LNCaP clone FGC (cell line): Measurements from ENCODE around the gene CSRNP3.
A peak's percentile ranks its signal among the peaks of the same experiment; 100 is the strongest.

Source experiments
- DNase-seq: peaks from one replicate; pipeline ENCODE4 v3.0.0-alpha.2; 2011; ENCODE audit warnings: low read depth
- H3K4me3 ChIP-seq: 2 replicates; pipeline ENCODE4 v1.5.1; 2011; ENCODE audit warnings: mild to moderate bottlenecking, low read depth, low read length, control low read depth
- TF ChIP-seq, protein P1 (sequence below): IDR thresholded peaks from 2 replicates; pipeline ENCODE4 v1.5.1; 2012; ENCODE audit warnings: mild to moderate bottlenecking; ENCODE audit not compliant: control insufficient read depth, insufficient read depth; ENCODE audit errors: extremely low read depth

CSRNP3 gene

DNA sequence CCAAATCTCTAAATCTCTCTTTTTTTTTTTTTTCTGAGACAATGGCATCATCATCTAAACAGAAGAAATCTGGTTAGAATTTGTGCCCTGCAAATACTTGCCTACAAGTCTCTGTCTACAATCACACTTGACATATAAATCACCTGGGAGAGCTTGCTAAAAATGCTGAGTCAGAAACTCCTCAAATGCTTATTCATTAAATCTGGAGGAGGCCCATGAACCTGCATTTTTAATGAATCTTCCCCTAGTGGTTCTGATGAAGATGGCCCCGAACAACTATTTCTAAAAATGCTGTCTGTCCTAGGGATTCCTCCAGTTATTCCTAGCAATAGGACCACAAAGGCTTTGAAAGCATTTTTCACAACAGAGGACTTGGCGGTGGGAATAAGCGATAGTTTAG, 1.6 kb upstream of the CSRNP3 start:
- DNase-seq = no peak
- no peak overlapping the region for H3K4me3 ChIP-seq
- TF ChIP-seq, protein P1, sequence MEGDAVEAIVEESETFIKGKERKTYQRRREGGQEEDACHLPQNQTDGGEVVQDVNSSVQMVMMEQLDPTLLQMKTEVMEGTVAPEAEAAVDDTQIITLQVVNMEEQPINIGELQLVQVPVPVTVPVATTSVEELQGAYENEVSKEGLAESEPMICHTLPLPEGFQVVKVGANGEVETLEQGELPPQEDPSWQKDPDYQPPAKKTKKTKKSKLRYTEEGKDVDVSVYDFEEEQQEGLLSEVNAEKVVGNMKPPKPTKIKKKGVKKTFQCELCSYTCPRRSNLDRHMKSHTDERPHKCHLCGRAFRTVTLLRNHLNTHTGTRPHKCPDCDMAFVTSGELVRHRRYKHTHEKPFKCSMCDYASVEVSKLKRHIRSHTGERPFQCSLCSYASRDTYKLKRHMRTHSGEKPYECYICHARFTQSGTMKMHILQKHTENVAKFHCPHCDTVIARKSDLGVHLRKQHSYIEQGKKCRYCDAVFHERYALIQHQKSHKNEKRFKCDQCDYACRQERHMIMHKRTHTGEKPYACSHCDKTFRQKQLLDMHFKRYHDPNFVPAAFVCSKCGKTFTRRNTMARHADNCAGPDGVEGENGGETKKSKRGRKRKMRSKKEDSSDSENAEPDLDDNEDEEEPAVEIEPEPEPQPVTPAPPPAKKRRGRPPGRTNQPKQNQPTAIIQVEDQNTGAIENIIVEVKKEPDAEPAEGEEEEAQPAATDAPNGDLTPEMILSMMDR = no peak

DNA sequence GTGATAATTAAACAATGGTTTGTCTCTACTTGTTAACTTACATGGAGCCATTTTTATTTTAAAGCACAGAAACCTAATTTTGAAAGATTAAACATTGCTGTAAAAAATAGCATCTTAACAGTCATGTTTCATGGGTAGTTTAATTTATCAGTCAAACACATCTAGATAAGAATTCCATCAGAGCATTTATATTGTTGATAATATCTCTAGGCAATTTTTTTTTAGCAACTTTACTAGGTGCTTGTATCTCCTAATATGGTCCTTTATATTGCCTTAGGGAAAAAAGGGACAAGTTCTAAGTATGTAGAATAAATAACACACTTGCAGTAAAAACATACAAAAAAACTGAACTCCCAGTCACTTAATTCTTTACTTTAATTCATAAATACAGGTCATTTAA, 863 bp downstream of the CSRNP3 start:
- peak overlapping the region; percentile 43; the same call in 1 of the 2 replicates for H3K4me3 ChIP-seq

DNA sequence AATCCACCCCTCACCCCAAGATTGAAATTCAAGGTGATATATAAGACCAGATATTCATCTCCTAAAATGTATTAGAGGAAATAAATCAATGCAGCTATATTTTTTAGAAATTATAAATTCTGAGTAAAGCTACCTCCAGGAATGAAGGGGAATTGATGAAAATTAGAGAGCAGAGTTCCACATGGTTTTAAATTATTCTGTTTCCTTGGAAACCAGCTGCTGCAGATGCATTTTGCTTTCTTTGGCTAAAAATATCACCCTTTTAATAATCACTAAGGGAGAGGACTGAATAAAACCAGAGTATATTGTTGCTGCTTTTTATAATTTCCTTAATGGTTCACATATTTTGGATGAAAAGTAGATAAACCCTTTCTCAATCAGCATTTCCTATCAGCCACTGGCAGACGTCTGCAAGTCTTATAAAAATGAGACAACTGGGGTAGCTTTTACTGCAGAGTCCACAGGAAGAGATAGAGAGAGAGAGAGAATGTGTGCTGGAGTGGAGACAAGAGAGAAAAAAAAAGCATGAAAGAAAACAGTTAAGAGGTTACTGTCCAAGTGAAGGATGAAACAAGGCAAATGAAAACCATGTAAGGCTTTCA, 2.0 kb downstream of the CSRNP3 start:
- TF ChIP-seq, protein P1 = no peak
- DNase-seq = no peak

More for the DNA sequence above, 863 bp downstream of the CSRNP3 start:
- TF ChIP-seq, protein P1 = no peak
- peak; percentile 62 for DNase-seq

DNA sequence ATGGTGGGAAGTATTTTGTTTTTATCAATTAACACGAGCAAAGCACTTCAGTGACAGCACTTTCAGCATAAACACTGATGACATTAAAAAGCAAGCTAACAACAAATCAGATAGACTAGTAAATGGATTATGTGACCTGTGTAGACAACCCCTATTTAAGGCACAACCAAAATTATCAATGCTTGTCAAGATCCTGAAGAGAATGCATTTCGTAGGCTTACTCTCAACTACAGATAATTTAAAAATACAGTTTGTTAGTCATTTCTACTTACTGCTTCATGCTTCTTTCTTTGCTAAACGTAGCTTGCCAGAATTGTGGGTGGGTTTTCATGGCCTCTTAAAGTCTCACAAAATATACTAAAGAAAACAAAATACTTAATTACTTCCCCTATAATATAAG, 3.4 kb downstream of the CSRNP3 start:
- no peak for DNase-seq
- TF ChIP-seq, protein P1 = no peak
- H3K4me3 ChIP-seq = no peak overlapping the region

More for the DNA sequence above, 2.0 kb downstream of the CSRNP3 start:
- no peak overlapping the region for H3K4me3 ChIP-seq

DNA sequence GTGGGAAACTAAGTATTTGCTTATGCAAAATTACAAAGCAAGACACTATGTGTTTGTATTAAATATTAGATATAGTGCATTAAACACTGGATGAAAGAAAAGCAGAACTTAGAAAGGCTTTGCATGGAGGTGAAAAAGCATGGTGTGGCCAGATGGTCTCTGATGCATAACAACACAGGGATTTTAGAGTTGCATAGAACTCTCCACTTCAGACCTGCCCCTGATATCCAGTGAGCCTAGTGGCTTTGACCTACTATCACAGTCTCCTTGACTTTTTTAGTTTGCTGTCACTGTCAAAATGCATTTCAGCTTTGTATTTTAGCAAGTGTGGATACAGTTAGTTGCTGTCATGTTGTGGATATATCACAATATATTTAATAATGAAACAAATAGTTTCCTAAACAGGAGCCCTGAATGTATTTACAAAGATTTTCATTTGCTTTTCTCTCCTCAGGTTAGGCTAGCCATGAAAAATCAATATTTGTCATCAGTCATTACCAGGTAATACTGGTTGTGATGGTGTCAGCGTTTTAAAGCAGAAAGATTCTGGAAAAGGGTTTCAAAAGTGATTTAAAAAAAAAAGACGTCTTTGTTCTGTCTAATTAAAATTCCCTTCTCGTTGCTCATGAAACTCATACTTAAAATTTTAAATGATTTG, 5.2 kb downstream of the CSRNP3 start:
- DNase-seq = no peak
- TF ChIP-seq, protein P1 = no peak

DNA sequence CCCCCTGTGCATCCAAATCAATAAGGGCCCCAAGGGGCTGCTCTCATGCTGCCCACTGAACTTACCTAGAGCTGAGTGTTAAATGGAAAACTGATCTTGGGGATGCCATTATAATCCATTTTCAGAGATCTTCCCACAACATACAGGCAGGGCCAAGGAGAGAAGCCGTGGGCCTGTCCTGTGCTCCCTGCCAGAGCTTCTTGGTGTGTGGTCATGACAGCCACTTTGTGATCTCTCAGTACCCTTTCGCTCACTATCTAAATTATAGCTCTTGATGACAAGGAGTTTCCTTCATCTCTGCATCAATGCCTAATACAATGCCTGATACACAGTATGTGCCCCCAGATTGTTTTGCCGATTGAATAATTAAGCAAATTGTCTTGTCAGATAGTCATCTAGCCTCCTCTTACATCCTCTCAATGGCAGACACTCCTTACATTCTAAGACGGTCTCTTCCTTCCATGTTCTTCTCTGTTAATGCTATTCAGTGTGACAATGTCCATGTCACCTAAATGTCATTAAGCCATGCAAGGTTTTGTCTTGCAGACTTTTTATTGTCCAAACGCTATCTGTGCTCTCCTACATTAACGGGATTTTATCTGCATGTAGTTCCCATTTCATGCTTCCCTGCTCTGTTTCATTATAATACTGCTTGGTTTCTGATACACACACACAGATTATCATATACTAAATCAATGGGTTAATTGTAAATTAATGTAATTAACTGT, 5.9 kb downstream of the CSRNP3 start:
- TF ChIP-seq, protein P1 = no peak
- no peak for DNase-seq
- no peak overlapping the region for H3K4me3 ChIP-seq

More for the DNA sequence above, 5.2 kb downstream of the CSRNP3 start:
- H3K4me3 ChIP-seq = no peak overlapping the region
